ENCODE results near the gene NSD1.
"Not testable (repeated sequence)": the region's sequence is repeated elsewhere in the genome, so short reads cannot be mapped to it uniquely, and the experiment has no call there.

The NSD1 gene

DNA sequence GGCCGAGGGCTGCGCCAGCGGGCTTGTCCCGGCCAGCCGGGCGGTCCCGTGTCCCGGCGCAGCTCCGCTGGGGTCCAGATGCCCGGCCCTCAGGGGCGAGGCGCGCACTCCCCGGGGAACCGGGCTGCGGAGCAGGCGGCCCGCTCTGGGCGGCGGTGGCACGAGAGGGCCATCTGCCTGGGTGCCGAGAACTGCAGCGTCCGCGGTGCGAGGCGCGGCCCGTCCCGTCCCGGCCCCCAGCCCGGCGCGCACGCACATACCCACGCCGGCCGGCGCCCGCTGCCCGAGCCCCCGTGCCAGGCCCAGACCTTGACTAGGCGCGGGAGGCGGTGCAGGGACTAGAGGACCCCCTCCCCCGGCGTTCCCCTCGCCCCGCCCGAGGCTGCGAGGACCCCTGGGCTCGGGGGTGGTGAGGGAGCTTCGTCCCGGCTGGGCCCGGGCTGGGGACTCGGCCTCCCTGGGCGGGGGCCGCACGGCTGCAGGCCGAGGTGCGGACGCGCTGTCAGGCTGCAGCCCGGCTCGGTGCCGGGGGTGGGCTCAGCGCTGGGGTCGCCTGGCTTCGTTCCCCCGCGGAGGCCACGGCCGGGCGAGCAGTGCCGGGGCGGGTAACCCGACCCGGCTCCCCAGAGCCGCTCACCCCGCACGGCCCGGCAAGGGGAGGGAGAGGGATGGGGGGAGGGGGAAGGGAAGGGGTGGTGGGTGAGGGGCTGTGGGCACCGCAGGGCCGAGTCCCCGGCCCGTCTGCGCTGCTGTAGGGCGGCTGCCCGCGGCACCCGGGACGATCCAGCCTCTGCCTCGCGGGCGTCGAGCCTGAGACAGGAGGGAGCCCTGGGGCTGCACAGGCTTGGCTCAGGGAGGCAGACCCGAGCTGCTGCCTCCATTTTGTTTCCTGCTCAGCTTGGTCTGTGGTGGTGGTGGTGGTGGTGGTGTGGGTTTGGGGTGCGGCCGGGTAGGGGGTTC lies 1.2 kb upstream of the NSD1 start:
- Mint-ChIP-seq H3K27me3 (no peaks in the 10 kb centered on the region), H3K4me3 (peak overlapping the region; percentile 96), H3K4me1 (peaks cover 58% of the 10 kb centered on the region), H3K27ac (peak overlapping the region; percentile 91 to 97), H3K9me3 (no peaks in the 10 kb centered on the region)
- DNase-seq (no peak), ATAC-seq (peak; percentile 32)

DNA sequence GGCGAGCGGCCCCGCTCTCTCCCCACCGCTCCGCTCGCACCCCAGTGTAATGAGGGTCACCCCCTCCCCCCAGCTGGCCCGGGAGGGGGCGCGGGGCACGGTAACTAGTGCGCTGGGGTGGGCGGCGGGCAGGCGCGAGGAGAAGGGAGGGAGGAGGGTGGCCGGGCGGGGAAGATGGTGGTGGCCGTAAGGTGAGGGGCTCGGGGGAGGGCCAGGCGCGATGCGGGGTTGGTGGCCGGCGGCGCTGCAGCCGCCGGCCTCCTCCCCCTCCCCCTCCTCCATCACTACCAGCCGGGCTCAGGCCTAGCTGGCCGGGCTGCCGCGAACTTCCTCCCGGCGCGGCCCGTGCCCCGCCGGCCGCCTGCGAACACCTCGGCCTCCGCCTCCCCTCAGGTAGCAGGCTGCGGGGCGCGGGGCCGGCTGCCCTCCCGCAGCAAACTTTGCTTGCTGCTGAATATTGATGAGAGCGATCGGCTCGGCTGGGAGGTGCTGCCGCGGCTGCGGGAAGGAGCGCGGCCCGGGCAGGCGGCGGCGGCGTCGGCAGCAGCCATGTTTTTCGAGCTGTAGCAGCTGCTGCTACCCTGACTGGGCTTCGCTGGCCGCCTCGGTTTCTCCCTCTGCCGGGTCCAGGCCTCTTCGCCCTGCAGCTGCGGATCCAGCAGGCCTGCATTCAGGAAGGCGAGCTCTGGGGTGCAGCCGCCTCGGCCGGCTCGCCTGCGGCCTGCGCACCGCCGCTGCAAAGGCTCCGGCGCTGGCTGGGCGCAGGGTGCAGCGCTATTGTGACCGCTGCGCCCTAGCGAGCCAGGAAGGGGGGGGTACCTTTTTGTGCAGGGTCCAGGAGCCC lies 502 bp downstream of the NSD1 start:
- Mint-ChIP-seq H3K4me3 (peak overlapping the region; percentile 96), H3K27me3 (no peaks in the 10 kb centered on the region), H3K9me3 (no peaks in the 10 kb centered on the region), H3K27ac (peak overlapping the region; percentile 94 to 97), H3K4me1 (peaks cover 47% of the 10 kb centered on the region)
- DNase-seq (peak; percentile 62 to 65), ATAC-seq (peak; percentile 31)

DNA sequence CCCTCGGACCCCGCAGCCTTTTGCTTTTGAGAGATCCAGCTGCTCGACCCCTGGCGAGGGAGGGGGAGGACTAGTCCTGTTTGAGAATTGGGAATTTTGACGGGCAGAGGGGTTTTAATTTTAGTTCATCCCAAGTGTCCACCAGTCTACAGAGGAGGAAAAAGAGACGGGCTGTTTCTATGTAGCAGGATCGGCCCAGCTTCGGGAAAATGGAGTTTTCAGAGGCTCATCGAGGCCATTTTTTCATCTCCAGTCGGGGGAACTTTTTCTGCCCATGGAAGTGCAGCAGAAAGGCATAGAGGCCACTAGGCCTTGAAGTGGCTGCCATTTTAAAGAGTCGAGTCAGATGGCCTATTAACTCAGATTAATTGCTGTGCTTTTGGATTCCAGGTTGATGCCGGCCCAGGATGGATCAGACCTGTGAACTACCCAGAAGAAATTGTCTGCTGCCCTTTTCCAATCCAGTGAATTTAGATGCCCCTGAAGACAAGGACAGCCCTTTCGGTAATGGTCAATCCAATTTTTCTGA lies 1.2 kb downstream of the NSD1 start:
- ATAC-seq (no peak), DNase-seq (no peak)
- no peaks in the 10 kb centered on the region for H3K27me3 Mint-ChIP-seq
- H3K4me1 Mint-ChIP-seq, result peaks cover 43% of the 10 kb centered on the region
- H3K27ac Mint-ChIP-seq, result peak overlapping the region; percentile 94 to 97
- peak overlapping the region; percentile 96 for H3K4me3 Mint-ChIP-seq
- no peaks in the 10 kb centered on the region for H3K9me3 Mint-ChIP-seq

DNA sequence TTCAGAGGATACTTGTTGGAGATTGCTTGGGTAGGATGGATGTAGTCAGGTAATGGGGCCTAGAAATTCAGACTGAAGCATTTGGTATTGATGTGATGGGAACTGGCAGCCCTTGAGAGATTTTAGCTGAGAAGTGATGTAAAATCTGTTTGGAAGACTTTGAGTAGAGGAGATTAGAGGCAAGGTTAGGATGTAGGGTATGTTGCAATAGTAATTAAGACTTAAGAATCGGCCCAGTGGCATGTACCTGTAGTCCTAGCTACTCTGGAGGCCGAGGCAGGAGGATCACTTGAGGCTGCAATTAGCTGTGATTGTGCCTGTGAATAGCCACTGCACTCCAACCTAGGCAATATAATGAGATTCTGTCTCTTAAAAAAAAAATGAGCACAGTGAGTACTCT lies 6.7 kb downstream of the NSD1 start:
- no peak for DNase-seq
- no peak for ATAC-seq
- H3K4me1 Mint-ChIP-seq, result peaks cover 40% of the 10 kb centered on the region
- no peak overlapping the region for H3K4me3 Mint-ChIP-seq
- H3K27ac Mint-ChIP-seq, result peak overlapping the region in 1 of 2 donors; percentile 79
- no peaks in the 10 kb centered on the region for H3K27me3 Mint-ChIP-seq
- H3K9me3 Mint-ChIP-seq, result no peaks in the 10 kb centered on the region

DNA sequence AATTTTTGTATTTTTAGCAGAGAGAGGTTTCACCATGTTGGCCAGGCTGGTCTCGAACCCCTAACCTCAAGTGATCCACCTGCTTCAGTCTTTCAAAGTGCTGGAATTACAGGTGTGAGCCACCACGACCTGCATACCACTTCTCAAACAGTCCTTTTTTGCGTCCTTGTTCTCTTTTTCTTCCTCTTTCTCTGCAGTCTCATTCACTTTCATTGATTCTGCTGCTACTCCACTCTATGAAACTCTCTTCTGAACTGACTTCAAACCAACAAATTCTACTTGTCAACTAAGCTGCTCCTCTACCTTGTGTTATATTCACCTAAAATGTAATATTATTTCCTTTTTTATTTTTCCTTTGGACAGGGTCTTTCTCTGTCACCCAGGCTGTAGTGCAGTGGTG lies 7.9 kb downstream of the NSD1 start:
- DNase-seq, result no peak
- Mint-ChIP-seq H3K4me3 (no peak overlapping the region), H3K27ac (no peak overlapping the region), H3K27me3 (no peaks in the 10 kb centered on the region), H3K9me3 (no peaks in the 10 kb centered on the region), H3K4me1 (peaks cover 31% of the 10 kb centered on the region)
- ATAC-seq, result no peak

DNA sequence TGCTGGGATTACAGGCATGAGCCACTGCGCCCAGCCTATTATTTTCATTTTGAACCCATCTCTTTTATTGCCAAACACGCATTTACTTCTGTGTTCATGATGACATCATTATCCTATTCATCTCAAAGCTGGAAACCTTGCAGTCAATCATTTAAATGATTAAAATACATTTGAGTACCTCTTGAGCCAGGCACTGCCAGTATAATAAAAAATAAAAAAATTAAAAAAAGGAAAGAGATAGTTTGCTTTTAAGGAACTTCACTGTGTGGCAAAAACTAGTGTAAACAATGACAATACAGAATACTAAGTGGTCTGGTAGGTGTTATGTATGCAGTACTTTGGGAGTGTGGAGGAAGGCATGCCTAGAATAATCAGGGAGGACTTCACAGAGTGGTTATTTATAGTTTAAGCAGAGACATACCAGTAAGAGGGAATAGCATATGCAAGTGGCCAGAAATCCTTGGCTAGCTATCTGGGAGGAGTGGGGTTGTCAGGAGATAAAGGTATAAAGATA lies 8.6 kb downstream of the NSD1 start:
- peaks cover 24% of the 10 kb centered on the region for H3K4me1 Mint-ChIP-seq
- no peak overlapping the region for H3K4me3 Mint-ChIP-seq
- no peak for DNase-seq
- ATAC-seq, result no peak
- no peaks in the 10 kb centered on the region for H3K9me3 Mint-ChIP-seq
- no peak overlapping the region for H3K27ac Mint-ChIP-seq
- H3K27me3 Mint-ChIP-seq, result no peaks in the 10 kb centered on the region

DNA sequence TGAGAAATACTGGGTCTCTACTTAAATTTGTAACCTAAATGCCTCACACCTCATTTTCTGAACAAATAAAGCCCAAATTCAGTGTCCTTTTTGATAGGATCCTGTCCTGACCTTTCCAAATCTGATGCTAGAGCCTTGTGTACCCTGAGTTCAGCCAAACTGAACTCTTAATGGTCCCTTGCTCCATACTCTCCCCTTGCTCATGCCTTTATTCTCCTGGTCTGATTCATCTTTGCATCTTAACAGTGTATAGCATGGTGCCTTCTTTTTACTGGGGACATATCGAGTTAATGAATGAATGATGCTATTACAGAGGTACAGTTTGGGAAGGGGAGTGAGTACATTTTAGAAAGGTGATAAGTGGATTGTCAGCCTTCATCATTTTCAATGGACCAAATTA lies 9.2 kb downstream of the NSD1 start:
- DNase-seq (no peak), ATAC-seq (no peak)
- H3K27me3 Mint-ChIP-seq, result no peaks in the 10 kb centered on the region
- H3K4me1 Mint-ChIP-seq, result peaks cover 24% of the 10 kb centered on the region
- no peak overlapping the region for H3K27ac Mint-ChIP-seq
- no peaks in the 10 kb centered on the region for H3K9me3 Mint-ChIP-seq
- H3K4me3 Mint-ChIP-seq, result no peak overlapping the region

DNA sequence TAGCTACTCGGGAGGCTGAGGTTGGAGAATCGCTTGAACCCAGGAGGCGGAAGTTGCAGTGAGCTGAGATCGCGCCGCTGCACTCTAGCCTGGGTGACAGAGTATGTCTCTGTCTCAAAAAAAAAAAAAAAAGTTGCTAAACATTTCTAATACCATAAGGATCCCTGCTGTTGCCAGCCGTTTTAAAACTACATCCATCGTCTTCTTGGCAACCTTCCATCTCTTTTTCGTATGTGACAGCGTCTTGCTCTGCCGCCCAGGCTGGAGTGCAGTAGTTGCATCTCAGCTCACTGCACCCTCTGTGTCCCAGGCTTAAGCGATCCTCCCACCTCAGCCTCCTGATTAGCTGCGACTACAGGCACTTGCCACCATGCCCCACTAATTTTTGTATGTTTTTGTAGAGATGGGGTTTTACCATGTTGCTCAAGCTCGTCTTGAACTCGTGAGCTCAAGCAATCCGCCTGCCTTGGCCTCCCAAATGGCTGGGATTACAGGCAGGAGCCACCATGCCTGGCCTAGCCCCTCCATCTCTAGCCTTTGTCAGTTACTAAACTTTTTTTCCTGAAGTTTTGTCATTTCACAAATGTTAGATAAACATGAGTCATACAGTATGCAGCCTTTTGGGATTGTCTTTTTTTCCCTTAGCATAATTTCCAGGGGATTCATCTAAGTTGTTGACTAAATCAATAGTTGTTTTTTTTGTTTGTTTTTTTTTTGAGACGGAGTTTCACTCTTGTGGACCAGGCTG lies 13.5 kb downstream of the NSD1 start:
- ATAC-seq (no peak), DNase-seq (no peak)
- no peaks in the 10 kb centered on the region for H3K9me3 Mint-ChIP-seq
- no peak overlapping the region for H3K4me3 Mint-ChIP-seq
- peaks cover under 1% of the 10 kb centered on the region for H3K4me1 Mint-ChIP-seq
- H3K27ac Mint-ChIP-seq, result peak overlapping the region in 1 of 2 donors; percentile 81
- no peaks in the 10 kb centered on the region for H3K27me3 Mint-ChIP-seq

DNA sequence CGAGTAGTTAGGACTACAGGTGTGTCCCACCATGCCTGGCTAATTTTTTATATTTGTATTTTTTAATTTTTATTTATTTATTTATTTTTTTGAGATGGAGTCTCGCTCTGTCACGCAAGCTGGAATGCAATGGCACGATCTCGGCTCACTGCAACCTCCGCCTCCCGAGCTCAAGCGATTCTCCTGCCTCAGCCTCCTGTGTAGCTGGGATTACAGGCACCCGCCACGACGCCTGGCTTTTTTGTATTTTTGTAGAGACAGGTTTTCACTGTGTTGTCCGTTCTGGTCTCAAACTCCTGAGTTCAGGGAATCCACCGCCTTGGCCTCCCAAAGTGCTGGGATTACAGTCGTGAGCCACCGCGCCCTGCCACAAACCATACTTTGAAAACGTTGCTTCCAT lies 16.5 kb downstream of the NSD1 start:
- H3K9me3 Mint-ChIP-seq, H3K4me3 Mint-ChIP-seq, H3K4me1 Mint-ChIP-seq, H3K27me3 Mint-ChIP-seq, DNase-seq, ATAC-seq: not testable (repeated sequence)
- H3K27ac Mint-ChIP-seq, result peak overlapping the region in 1 of 2 donors; percentile 38

DNA sequence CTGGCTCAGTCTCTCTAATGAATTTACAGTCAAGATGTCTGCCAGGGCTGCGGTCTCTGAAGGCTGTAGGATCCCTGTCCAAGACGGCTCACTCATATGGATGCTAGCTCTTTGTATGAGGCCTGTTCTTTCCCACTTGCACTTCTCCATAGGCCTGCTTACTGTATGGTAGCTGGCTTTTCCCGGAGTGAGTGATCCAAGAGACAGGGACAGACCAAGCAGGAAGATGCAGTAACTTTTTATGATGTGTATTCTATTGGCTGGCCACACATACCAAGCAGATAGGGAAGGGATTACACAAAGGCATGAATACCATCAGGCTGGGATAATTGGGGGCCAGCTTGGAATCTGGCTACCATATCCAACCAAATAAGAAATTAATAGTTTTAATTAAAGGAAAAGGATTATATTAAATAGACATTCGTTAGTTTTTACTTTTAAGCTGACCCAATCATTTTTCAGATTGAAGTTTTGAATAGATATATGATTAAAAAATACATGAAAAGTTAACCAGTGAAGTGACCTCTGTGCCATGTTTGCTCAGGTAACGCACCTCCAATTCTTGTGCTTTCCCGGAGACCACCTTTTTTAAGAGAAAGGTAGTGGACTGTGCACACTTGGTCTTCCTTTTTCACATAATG lies 20.6 kb downstream of the NSD1 start:
- no peaks in the 10 kb centered on the region for H3K9me3 Mint-ChIP-seq
- no peak overlapping the region for H3K27ac Mint-ChIP-seq

DNA sequence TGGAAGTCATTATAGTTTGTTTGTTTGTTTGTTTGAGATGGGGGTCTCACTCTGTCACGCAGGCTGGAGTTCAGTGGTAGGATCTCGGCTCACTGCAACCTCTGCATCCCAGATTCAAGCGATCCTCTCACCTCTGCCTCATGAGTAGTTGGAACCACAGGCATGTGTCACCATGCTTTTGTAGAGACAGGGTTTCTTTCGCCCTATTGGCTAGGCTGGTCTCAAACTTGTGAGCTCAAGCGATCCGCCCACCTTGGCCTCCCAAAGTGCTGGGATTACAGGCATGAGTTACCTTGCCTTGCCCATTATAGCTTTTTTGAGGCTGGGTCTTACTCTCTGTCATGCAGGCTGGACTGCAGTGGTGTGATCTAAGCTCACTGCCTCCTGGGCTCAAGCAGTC lies 28.8 kb downstream of the NSD1 start:
- no peak overlapping the region for H3K27ac Mint-ChIP-seq

More for the DNA sequence above, 20.6 kb downstream of the NSD1 start:
- H3K4me1 Mint-ChIP-seq, result peaks cover 10% of the 10 kb centered on the region
- no peak for ATAC-seq
- no peaks in the 10 kb centered on the region for H3K27me3 Mint-ChIP-seq
- no peak for DNase-seq
- H3K4me3 Mint-ChIP-seq, result no peak overlapping the region

DNA sequence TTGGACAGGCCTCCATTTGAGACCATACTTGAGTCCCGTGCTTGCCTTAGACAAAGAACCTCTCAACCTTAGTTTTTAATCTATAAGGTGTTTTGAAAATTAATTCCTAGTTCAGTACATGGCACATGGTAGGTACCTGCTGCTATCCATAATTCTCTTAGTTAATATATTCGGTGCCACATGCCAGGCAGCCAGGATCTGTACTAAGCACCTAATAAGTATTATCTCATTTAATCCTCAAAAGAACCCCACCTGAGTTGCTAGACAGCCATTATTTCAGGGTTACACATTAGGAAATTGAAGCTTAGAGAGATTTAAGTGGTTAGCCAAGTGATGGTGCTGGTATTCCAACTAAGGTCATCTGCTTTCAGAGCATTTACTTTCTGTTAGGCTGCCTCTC lies 29.9 kb downstream of the NSD1 start:
- Mint-ChIP-seq H3K27ac (no peak overlapping the region), H3K9me3 (no peaks in the 10 kb centered on the region), H3K27me3 (no peaks in the 10 kb centered on the region), H3K4me1 (peaks cover 16% of the 10 kb centered on the region), H3K4me3 (no peak overlapping the region)
- DNase-seq (no peak), ATAC-seq (no peak)

More for the DNA sequence above, 28.8 kb downstream of the NSD1 start:
- no peaks in the 10 kb centered on the region for H3K27me3 Mint-ChIP-seq
- H3K4me3 Mint-ChIP-seq, result no peak overlapping the region
- H3K9me3 Mint-ChIP-seq, result no peaks in the 10 kb centered on the region
- ATAC-seq (no peak), DNase-seq (no peak)
- peaks cover 21% of the 10 kb centered on the region for H3K4me1 Mint-ChIP-seq

DNA sequence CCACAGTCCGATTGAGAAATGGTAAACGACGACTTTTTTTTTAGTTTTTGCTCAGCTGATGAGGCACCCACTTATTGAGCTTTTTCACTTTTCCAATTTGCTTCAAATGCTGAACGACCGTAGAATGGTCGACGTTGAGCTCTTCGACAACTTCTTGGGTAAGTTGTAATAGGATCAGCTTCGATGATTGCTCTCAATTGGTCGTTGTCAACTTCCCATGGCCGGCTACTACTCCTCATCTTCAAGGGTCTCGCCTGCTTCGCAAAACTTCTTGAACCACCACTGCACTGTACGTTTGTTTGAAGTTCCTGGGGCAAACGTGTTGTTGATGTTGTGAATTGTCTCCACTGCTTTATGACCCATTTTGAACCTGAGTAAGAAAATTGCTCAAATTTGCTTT lies 35.7 kb downstream of the NSD1 start:
- H3K9me3 Mint-ChIP-seq, result no peaks in the 10 kb centered on the region
- peak overlapping the region in 1 of 2 donors; percentile 42 for H3K27ac Mint-ChIP-seq
- ATAC-seq (no peak), DNase-seq (no peak)
- peaks cover 18% of the 10 kb centered on the region for H3K4me1 Mint-ChIP-seq
- no peaks in the 10 kb centered on the region for H3K27me3 Mint-ChIP-seq
- H3K4me3 Mint-ChIP-seq, result no peak overlapping the region

DNA sequence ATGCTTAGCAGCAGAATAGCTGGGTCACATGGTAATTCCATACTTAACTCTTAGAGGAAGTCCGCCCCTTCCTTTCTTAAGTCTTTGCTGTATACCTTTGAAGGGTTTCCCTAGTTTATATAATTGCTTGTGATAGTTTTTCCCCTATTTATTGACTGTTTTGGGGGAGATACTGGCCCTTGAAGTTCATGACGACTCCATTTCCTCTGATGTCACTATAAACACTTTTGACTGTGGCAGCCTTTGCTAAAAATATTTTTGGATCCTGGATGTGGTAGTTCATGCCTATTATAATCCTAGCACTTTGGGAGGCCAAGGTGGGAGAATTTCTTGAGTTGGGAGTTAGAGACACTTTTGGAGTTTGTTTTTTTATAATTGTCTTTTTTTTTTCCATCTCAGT lies 38.4 kb downstream of the NSD1 start:
- no peak overlapping the region for H3K27ac Mint-ChIP-seq
- peaks cover 18% of the 10 kb centered on the region for H3K4me1 Mint-ChIP-seq
- DNase-seq (no peak), ATAC-seq (no peak)
- no peak overlapping the region for H3K4me3 Mint-ChIP-seq
- H3K27me3 Mint-ChIP-seq, result no peaks in the 10 kb centered on the region
- H3K9me3 Mint-ChIP-seq, result no peaks in the 10 kb centered on the region

Measured in stimulated activated naive CD8-positive, alpha-beta T cell treated with anti-CD3 and anti-CD28 coated beads, Interleukin-15, amount 100 ng/mL, for 72 hours (primary cell).